Ovary (tissue), 1 donor: ENCODE measurements around the gene MT2A.

Experiments used
- EP300 ChIP-seq: sonication (generic); formaldehyde crosslinking; IDR thresholded peaks from one replicate; pipeline ENCODE4 v1.6.1; 2017; ENCODE audit warnings: antibody characterized with exemption
- POLR2A ChIP-seq: fragments of 450-650 bp; IDR thresholded peaks from one replicate; pipeline ENCODE4 v1.6.1; 2017; ENCODE audit warnings: antibody characterized with exemption, mild to moderate bottlenecking, moderate library complexity

DNA sequence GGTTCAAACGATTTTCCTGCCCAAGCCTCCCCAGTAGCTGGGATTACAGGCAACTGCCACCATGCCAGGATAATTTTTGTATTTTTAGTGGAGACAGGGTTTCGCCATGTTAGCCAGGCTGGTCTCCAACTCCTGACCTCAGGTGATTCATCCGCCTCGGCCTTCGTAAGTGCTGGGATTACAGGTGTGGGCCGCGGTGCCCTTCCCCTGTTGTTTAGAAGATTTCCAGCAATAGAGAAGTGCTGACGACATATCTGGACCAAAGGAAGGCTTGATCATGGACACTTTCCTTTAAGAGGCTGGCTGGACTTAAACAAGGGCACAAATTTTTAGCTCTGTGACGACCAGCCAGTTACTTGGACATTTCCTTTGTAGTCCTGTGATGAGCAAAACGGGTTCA, 22.8 kb downstream of the MT2A start:
- TF ChIP-seq EP300 = no peak
- no peak for TF ChIP-seq POLR2A
